Ramos (cell line): ENCODE results near the gene SEPHS2.
"Not testable (repeated sequence)": the region's sequence is repeated elsewhere in the genome, so short reads cannot be mapped to it uniquely, and the experiment has no call there.

Source experiments
- in situ Hi-C: fragments of 300-500 bp; cut with MboI; formaldehyde crosslinking; loops from one replicate; pipeline ENCODE4 v1.14.3; 2022; ENCODE audit warnings: low sequenced_read_pairs; ENCODE audit not compliant: unreplicated experiment

The SEPHS2 gene, protein sequence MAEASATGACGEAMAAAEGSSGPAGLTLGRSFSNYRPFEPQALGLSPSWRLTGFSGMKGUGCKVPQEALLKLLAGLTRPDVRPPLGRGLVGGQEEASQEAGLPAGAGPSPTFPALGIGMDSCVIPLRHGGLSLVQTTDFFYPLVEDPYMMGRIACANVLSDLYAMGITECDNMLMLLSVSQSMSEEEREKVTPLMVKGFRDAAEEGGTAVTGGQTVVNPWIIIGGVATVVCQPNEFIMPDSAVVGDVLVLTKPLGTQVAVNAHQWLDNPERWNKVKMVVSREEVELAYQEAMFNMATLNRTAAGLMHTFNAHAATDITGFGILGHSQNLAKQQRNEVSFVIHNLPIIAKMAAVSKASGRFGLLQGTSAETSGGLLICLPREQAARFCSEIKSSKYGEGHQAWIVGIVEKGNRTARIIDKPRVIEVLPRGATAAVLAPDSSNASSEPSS

DNA sequence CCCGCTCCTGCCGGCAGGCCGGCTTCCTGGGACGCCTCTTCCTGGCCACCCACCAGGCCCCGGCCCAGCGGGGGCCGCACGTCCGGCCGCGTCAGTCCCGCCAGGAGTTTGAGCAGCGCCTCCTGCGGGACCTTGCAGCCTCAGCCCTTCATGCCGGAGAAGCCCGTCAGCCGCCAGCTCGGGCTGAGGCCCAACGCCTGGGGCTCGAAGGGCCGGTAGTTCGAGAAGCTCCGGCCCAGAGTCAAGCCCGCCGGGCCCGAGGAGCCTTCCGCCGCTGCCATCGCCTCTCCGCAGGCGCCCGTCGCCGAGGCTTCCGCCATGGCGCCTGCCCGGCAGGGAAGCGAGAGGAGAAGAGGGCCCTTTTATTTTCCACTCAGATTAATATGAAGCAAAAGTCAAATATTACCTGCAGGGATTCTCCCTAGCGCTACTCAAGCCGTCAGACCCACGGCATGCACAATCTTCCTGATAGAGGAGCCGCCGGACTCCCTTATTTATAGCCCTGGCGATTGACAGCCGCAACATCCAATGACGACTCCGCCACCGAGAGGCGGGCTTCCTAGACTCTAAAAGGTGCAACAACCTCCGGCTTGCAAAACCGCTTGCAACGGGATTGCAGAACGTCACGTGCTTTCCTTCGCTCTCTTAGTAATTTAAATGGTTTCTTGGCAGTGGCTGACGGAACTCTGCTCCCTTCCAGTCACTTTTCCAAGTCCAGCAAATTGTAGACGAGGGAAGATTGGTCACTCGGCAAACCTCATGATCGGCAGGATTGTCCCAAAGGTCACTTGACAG is at the start of gene SEPHS2:
Gene SEPHS2 (minus strand): TSS at position 467 of the 795 bp plus-strand sequence. CDS start 147 bp downstream, at position 320.
- in situ Hi-C loops: no loop called here

DNA sequence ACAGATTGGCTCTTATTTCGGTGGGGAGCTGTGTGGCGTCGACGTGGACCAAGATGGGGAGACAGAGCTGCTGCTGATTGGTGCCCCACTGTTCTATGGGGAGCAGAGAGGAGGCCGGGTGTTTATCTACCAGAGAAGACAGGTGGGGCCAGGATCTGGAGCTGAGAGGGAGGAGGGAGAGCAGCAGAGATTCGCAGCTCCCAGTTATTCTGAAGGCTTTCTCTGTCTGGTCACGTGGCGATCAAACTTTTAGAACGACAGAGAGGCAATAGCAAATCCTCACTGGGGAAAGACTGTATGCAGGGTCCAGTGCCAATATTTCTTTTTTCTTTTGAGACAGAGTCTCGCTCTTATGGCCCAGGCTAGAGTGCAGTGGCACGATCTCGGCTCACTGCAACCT is 49.0 kb upstream of the SEPHS2 start:
- in situ Hi-C loops: no loop called here

DNA sequence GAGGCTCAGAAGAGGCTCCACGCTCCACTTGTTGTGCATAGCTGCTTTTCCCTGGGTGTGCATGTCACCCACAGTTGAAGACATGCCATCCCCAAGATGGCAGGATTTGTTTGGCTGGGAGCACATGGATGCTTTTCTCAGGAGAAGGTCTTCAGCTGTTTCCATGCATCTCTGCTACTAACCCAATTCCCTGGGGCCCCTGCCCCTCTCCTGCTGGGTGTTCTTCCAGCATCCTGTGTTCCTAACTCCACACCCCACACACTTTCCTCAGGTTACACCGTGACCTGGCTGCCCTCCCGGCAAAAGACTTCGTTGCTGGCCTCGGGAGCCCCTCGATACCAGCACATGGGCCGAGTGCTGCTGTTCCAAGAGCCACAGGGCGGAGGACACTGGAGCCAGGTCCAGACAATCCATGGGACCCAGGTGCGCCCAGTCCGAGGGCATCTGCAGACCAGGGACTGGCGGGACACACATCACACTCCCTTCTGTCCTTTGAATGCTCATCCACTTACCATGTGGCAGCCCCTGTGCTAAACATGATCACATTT is 48.3 kb upstream of the SEPHS2 start:
- in situ Hi-C loops: no loop called here

DNA sequence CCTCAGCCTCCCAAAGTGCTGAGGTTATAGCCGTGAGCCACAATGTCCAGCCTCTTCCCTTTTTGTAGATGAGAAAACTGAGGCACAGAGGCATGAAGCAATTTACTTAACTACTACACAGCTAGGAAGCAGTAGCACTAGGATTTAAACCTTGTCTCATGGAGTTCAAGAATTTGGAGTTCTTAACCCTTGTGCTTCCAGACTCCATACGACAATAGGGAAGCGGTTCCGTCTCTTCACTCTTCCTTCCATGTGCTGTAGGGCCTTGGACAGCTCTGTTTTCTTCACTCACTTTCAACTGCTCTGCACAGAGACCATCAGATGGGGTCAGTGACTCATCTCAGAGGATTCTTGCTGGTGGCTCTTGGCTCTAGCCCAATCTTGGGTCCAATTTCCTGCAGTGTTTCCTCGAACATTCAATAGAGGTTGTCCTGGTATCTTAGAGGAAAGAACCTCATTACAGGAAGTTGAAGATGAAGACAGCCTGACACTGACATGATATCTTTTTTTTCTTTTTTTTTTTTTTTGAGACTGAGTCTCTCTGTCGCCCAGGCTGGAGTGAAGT is 46.2 kb upstream of the SEPHS2 start:
- in situ Hi-C loops: no loop called here

DNA sequence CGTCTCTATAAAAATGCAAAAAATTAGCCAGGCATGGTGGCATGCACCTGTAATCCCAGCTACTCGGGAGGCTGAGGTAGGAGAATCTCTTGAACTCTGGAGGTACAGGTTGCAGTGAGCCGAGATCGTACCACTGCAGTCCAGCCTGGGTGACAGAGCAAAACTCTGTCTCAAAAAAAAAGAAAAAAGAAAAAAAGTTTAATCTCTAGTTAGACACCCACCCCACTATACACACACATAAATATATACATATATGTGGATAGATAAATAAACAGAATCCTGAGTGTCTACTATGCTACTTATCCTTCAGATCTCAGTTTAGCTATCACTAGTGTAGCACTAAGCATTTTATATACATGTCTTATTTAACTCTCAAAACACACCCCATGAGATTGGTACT is 45.6 kb upstream of the SEPHS2 start:
- in situ Hi-C loops: no loop called here

DNA sequence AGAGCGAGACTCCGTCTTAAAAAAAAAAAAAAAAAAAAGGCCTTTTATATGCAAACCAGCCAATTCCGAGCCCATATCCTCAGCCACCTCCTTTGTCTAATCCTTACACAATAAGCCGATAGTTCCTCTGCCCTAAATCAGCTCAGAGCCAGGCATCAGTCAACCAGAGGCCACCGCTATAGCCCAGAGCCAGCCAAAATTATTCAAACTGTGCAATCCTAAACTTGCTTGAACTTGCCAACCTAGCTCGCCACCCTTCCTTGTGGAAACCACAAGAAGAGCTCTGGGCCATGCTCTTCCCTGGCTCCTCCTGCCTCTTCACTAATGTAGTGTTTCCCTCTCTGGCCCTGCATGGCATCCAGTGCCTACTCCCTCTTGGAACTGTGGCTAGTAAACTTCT is 44.5 kb upstream of the SEPHS2 start:
- in situ Hi-C loops: no loop called here

DNA sequence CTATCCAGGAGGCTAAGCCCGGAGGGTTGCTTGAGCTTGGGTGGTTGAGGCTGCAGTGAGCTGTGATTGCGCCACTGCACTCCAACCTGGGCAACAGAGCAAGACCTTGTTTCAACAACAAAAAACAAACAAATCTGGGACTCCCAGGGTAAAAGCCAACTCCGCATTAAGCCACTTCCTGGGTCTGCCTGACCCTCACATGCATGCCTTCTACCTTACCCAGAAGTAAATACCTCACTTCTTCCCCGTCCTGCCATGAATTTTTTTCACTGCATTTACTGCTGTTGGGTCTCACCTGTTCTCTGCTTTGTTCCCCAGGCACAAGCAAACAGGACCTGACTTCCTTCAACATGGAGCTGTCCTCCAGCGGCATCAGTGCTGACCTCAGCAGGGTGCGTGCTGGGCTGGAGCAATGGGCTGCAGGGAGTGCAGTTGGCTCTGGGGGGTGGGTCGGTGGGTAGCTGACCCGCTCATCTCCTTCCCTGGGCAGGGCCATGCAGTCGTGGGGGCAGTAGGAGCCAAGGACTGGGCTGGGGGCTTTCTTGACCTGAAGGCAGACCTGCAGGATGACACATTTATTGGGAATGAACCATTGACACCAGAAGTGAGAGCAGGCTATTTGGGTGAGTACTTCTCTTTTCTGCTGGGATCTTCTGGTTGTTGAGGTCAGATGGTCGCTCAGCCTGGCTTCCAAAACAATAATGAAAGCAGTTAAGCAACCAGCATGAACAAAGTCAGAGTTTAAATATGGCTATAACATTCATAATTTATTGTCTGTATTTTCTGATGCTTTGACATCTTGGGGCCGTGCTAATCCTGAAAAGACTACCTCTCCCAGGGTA is 43.3 kb upstream of the SEPHS2 start:
- in situ Hi-C loops: no loop called here

DNA sequence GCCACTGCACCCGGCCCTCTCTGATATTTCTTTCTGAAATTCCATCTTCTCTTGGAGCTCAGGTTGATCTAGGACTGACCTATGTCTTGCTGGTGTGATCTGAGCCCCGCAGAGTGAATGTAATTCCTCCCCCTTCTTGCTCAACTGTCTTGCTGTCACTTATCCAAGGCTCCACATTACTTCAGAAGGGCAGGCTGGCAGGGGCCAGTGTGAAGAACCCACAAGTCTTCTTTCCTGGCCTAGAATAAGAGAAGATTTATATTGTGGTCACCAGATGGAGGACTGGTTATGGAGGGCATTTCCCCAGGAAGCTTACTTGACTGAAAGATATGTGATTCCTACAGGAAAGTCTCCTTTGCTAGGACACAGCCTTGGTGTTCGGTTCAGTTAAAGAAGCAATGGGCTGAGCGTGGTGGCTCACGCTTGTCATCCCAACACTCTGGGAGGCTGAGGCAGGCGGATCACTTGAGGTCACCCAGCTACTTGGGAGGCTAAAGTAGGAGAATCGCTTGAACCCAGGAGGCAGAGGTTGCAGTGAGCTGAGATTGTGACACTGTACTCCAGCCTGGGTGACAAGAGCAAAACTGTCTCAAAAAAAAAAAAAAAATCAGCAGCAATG is 40.3 kb upstream of the SEPHS2 start:
- in situ Hi-C loops: no loop called here

DNA sequence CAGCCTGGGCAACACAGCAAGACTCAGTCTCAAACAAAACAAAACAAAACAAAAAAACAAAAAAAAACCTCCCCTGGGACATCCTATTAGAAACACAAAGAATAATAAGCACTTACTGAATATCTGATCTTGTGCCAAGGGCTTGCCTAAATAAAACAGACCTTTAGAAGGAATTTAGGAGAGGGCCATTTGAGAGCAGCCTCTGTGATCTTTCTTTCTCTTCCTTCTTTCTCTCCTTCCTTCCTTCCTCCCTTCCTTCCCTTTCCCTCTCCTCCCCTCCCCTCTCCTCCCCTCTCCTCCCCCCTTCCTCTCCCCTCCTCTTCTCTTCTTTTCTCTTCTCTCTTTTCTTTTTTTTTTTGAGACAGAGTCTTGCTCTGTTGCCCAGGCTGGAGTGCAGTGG is 39.2 kb upstream of the SEPHS2 start:
- in situ Hi-C loops: no loop called here

DNA sequence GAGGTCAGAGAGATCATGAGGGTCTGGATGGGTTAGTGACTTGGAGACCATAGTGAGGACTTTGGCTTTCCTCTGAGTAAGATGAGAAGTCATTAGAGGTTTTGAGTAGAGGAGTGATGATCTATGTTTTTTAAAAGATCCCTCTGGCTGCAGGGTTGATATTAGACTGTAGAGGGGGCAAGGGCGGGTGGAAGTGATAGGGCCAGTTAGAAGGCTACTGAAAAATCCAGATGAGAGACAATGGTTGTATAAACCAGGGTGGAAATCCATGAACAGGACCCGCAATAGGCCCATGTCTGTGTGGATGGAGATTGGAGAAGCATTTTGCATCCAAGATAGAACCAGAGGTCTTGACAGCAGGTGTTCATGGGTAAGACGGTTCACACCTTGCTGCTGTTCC is 36.7 kb upstream of the SEPHS2 start:
- in situ Hi-C loops: no loop called here

DNA sequence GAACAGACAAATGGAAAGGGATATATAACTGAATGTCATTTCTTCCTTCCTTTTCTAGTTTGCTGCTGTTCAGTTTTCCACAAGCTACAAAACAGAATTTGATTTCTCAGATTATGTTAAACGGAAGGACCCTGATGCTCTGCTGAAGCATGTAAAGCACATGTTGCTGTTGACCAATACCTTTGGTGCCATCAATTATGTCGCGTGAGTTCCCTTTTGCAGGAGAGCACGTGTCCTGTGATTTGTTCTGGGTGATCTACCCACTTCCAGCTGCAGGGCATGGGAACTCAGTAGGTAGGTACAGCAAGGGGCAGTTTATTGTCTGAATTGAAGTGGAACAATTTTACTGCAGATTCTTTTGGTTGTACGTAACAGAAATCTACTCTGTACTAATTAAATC is 35.7 kb upstream of the SEPHS2 start:
- in situ Hi-C loops: no loop called here

DNA sequence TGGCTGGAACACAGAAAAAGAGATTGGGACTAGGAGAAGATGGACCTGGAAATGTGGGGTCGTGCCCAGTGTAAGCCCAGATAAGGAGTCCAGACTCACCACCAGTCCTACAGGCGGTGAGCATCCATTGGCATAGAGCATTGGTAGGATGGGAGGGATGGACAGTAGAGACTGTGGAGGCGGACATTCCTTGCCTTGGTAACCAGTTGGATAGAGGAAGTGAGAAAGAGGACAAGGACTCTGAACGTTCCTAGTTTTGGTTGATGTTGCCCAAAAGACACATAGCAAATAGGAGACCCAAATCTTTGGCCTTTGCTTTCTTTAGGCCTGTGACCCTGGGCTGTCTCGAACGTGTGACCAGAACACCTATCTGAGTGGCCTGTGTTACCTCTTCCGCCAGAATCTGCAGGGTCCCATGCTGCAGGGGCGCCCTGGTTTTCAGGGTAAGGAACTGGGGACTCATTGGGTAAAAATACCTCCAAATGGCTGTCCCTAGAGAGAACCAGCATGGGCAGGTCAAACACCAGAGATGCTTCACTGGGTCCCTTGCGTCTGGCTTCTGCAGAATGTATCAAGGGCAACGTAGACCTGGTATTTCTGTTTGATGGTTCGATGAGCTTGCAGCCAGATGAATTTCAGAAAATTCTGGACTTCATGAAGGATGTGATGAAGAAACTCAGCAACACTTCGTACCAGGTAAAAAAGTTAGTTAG is 33.2 kb upstream of the SEPHS2 start:
- in situ Hi-C loops: no loop called here

DNA sequence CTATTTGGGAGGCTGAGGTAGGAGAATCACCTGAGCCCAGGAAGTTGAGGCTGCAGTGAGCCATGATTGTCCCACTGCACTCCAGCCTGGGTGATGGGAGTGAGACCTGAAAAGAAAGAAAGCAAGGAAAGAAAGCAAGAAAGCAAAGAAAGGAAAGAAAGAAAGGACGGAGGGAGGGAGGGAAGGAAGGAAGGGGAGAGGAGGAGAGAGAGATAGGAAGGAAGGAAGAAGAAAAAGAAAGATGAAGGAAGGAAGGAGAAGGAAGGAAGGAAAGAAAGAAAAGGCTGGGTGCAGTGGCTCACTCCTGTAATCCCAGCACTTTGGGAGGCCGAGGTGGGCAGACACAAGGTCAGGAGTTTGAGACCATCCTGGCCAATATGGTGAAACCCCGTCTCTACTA is 32.1 kb upstream of the SEPHS2 start:
- in situ Hi-C loops: not testable (repeated sequence)

DNA sequence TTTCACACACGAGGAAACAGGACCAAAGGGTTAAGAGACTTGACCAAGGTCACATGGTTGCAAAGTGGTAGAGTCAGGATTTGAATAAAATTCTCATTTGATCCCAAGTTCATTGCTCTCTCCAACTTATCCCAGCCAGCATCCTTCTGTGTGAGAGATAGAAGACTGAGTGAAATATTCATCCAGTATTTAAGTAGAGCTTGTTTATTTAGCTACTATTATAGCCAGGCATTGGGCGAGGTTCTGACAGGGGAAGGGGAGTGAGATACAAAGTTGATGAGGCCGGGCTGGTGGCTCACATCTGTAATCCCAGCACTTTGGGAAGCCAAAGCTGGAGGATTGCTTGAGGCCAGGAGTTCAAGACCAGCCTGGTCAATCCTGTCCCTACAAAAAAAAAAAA is 31.3 kb upstream of the SEPHS2 start:
- in situ Hi-C loops: no loop called here

DNA sequence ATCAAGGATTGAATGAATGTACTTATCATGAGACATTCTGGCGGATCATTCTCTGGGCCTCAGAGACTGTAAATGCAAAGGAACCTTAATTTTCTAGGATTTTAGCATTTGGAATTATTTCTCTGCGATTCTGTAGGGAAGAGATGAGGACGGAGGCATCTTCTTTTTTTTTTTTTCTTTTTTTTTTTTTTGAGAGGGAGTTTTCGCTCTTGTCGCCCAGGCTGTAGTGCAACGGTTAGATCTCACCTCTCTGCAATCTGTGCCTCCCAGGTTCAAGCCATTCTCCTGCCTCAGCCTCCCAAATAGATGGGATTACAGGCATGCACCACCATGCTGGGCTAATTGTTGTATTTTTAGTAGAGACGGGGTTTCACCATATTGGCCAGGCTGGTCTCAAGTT is 29.0 kb upstream of the SEPHS2 start:
- in situ Hi-C loops: no loop called here

DNA sequence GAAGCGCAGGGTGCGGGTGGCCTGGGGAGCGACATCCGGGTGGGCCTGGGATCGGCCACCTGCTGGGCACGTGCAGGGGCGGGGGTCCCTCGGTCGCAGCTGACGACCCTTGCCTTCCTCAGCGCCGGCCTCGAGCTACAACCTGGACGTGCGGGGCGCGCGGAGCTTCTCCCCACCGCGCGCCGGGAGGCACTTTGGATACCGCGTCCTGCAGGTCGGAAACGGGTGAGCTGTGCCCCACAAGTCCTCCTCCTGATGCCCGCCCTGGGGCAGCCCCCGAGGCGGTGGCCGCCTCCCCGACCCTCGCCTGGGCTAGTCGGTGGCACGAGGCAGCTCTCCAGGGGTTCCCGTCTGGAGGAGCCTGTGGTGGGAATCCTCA is 28.4 kb upstream of the SEPHS2 start:
- in situ Hi-C loops: no loop called here

DNA sequence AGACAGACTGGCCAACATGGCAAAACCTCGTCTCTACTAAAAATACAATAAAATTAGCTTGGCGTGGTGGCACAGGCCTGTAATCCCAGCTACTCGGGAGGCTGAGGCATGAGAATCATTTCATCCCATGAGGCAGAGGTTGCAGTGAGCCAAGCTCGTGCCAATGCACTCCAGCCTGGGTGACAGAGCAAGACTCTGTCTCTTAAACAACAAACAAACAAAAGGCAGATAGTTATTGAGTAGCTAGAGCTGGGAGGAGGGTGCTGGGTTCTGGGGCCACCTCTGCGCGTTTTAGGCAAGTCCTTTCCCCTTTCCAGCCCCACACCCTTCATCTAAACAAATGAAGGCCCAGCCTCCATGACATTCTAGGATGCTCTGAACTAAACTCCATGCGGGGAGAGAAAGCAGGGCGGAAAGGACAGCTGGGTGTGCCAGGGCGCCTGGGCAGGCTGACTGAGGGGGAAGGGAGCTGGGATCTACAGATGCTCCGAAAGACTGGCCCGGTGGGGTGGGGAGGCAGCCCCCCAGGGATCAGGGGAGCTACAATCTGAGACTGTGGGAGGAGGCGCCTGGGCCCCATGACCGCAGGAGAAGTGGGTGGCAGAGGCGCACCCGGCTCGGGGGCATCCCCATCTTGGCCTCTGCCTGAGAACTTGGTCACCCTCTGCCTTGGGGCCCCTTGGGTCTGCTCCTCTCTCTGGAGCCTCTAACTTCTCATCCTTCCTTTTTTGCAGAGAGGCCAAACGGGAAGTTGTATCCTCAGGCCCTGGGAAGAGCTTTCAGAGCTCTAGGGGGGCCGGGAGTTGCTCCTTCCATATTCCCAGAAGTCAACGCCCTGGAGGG is 27.8 kb upstream of the SEPHS2 start:
- in situ Hi-C loops: no loop called here

DNA sequence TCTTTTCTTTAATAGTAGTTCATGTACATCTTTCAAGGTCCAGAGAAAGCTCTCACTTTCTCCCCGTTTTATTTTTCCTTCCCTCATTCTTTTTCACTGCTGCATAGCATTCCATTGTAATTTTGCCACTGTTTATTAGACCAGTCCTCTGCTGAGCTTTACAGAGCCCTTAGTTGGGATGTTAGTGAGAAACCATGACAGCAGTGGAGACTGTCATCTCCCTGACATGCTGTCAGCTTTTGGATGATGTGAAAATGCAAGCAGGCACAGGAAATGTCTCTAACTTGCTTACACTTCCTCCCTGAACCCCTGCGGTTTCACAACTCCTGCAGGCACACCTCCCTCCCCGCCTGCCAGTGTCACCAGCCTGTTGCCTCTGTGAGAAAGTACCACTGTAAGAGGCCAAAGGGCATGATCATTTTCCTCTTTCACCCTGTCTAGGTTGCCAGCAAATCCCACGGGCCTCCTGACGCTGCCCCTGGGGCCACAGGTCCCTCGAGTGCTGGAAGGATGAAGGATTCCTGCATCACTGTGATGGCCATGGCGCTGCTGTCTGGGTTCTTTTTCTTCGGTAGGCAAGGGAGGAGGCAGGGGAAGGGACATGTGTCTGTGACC is 26.8 kb upstream of the SEPHS2 start, which contains the start of gene ITGAL:
Gene ITGAL (plus strand): TSS at position 415 of the 615 bp plus-strand sequence. CDS start 96 bp downstream, at position 511.
- in situ Hi-C loops: no loop called here
